RPMI7951 (cell line): Measurements from ENCODE around the gene CLEC18C. TPM values are rescaled to one million over a fixed set of nuclear protein-coding genes. Genes with fewer than 3 reads are reported as not detected.
"Not testable (repeated sequence)": the region's sequence is repeated elsewhere in the genome, so short reads cannot be mapped to it uniquely, and the experiment has no call there.

Experiments used
- DNase-seq: peaks from one replicate; pipeline ENCODE4 v3.0.0-alpha.2; 2012; ENCODE audit warnings: low read depth
- total RNA-seq: library from RNA; depleted of rRNA; stranded (reverse); fragments of >200 nt; shearing (Covaris generic); gene quantifications from 2 replicates; pipeline ENCODE4 v1.2.3, GENCODE V29; 2014; rRNA removed

CLEC18C gene
- total RNA-seq, 1 experiment from 2014 or later: not detected

DNA sequence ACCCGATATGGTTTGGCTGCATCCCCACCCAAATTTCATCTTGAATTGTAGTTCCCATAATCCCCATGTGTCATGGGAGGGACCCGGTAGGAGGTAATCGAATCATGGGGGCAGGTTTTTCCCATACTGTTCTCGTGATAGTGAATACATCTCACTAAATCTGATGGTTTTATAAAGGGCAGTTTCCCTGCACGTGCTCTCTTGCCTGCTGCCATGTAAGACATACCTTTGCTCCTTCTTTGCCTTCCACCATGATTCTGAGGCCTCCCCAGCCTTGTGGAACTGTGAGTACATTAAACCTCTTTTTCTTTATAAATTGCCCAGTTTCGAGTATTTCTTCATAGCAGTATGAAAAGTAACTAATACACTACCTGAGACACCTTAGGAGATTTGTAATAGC is 32.8 kb downstream of the CLEC18C start:
- DNase-seq: not testable (repeated sequence)

DNA sequence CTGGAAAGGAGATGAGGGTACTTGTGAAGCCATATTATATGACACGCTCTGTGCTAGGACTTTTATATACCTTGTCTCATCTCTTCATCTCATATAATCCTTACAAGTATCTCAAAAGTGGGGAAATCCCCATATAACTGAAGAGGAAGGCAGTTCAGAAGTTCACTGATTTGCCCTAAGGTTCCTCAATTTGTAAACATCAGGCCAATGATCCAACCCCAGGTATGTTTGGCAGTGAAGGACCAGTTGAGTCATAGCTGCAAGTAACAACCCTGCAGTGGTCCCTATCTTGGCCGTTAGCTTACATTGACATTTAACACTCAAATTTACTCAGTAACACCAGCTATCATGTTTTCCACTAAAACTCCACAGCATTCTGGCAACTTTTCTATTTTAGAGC is 45.0 kb downstream of the CLEC18C start:
- peak; percentile 4 for DNase-seq

DNA sequence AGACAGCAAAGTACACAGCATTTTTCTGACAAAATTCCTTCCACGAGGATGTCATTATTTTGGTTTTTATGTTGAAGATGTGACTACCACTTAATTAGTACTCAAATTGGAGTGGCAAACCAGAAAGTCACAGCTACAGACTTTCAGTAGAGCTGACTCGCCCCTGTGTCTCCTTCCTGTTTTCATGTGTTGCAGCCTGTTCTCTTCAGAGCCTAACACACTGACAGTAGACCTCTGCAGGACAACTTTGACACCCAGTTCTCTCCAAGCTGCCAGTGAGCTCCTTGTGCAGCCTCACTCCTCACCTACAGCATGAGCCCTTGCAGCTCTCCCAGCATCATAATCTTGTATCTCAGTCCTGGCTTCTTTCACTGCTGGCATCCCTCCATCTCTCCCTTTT is 49.0 kb downstream of the CLEC18C start:
- DNase-seq: not testable (repeated sequence)

DNA sequence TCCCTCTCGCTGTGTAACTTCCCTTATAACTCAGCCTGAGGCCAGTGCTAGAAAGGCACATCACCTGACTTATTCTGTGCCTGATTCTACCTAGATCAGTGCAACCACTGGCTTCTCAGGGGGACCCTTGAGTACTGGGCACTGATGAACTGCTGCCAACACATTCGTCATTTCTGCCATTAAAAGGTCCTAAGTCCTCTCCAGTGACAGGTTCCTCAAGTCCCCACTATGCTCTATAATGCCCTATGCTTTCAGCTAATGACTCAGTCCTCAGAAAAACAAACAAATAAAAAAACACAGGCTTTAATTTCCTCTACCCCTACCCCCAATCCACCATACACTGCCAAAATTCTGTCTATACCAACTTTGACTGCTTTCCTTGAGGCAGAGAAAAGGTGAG is 49.6 kb downstream of the CLEC18C start:
- not testable (repeated sequence) for DNase-seq

DNA sequence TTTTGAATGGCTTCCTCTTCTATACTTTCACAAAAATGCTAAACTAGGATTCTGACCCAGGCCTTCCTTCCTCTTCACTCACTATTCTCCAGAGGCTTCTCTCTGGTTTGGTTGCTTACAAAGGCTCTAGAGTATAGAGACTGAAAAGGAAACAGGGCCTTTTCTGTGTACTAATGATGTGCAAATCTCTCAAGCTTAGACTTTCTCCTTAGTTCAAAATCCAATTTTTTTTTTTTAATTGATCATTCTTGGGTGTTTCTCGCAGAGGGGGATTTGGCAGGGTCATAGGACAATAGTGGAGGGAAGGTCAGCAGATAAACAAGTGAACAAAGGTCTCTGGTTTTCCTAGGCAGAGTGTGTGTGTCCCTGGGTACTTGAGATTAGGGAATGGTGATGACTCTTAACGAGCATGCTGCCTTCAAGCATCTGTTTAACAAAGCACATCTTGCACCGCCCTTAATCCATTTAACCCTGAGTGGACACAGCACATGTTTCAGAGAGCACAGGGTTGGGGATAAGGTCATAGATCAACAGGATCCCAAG is 50.5 kb downstream of the CLEC18C start:
- not testable (repeated sequence) for DNase-seq

DNA sequence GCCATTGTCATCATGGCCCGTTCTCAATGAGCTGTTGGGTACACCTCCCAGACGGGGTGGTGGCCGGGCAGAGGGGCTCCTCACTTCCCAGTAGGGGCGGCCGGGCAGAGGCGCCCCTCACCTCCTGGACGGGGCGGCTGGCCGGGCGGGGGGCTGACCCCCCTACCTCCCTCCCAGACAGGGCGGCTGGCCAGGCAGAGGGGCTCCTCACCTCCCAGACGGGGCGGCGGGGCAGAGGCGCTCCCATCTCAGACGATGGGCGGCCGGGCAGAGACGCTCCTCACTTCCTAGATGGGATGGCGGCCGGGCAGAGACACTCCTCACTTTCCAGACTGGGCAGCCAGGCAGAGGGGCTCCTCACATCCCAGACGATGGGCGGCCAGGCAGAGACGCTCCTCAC is 51.1 kb downstream of the CLEC18C start:
- not testable (repeated sequence) for DNase-seq

DNA sequence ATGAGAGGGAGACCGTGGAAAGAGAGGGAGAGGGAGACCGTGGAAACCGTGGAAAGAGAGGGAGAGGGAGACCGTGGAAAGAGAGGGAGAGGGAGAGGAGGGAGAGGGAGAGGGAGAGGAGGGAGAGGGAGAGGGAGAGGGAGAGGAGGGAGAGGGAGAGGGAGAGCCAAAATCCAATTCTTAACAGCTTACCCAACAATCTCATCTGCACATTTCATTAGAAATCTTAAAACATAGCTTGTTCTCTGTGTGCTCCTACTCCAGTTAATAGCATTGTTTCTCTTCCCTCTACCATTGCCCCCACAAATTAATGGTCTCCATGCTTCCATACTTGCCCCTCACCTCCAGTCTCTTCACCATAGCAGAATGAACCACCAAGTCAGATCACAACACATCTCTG is 51.8 kb downstream of the CLEC18C start:
- DNase-seq: not testable (repeated sequence)

DNA sequence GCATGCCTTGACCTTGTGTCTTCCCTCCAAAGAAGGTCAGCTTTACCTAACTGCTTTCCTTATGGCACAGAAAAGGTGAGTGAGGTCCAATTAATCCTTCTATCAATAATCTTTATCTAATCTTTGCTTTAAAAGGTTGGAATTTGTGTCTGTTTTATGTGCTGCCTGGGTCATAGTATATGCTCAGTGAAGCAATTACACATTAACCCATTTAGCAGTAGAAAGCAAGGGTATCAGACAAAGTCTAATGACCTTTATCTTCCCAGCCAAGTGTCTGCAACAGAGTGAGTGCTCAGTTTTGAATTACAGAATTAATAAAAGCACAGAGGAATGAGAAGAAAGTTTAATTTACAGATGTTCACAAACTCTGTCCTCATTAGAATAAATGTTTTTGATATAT is 52.4 kb downstream of the CLEC18C start:
- not testable (repeated sequence) for DNase-seq

DNA sequence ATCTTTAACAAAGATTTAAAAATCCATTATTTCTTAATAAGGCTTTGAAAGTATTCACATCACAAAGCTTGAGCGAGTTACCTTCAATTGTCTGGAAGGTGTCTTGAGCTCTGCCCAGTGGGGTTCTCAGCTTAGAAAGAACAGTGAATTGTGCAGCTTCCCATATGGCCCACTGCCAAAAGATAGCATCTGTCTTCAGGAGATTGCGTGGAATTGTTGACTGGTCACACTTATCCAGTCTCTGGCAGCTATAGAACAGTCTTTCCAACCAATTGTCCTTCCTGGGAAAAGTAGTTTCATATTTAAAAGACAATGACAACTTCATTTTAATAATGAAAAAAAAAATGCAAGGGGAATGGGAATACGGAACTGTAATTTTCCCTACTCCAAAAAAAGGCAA is 58.2 kb downstream of the CLEC18C start:
- DNase-seq: not testable (repeated sequence)

Other genes starting within 250 kb of the CLEC18C start
- under 0.01 and 0.10 TPM in 2 replicates for gene CLEC18A, start 222.5 kb upstream of the CLEC18C start, total RNA-seq
- gene PDPR, start 59.5 kb upstream of the CLEC18C start, total RNA-seq: 12.2 and 13.1 TPM in 2 replicates
- 10.0 and 14.6 TPM in 2 replicates for gene EXOSC6, start 78.2 kb downstream of the CLEC18C start, total RNA-seq
- gene AARS1, start 115.7 kb downstream of the CLEC18C start, total RNA-seq: 43.5 and 50.8 TPM in 2 replicates
- gene DDX19B, start 125.4 kb downstream of the CLEC18C start, total RNA-seq: 17.5 and 31.7 TPM in 2 replicates
- gene DDX19A, start 173.1 kb downstream of the CLEC18C start, total RNA-seq: 40.0 and 40.9 TPM in 2 replicates